Endothelial cell (in vitro differentiated cells): ENCODE measurements around the gene FAT2. TPM values are rescaled to one million over a fixed set of nuclear protein-coding genes. Genes with fewer than 3 reads are reported as not detected.

Source experiments
- DNase-seq: peaks from one replicate; pipeline ENCODE4 v3.0.0; 2021; ENCODE audit warnings: low spot score
- H3K27ac Mint-ChIP-seq: one replicate; pipeline ENCODE4 v1.8.0; 2021; ENCODE audit warnings: mixed read lengths, inconsistent platforms; ENCODE audit not compliant: unreplicated experiment
- H3K27me3 Mint-ChIP-seq: one replicate; pipeline ENCODE4 v1.8.0; 2021; ENCODE audit warnings: mild to moderate bottlenecking, moderate library complexity, mixed read lengths, inconsistent platforms; ENCODE audit not compliant: unreplicated experiment
- H3K36me3 Mint-ChIP-seq: one replicate; pipeline ENCODE4 v1.8.0; 2021; ENCODE audit warnings: mild to moderate bottlenecking, low read depth, mixed read lengths, inconsistent platforms; ENCODE audit not compliant: unreplicated experiment
- H3K4me1 Mint-ChIP-seq: one replicate; pipeline ENCODE4 v1.8.0; 2021; ENCODE audit warnings: mild to moderate bottlenecking, mixed read lengths, inconsistent platforms; ENCODE audit not compliant: unreplicated experiment
- H3K4me3 Mint-ChIP-seq: one replicate; pipeline ENCODE4 v1.8.0; 2021; ENCODE audit warnings: mild to moderate bottlenecking, mixed read lengths, inconsistent platforms; ENCODE audit not compliant: unreplicated experiment
- H3K9me3 Mint-ChIP-seq: one replicate; pipeline ENCODE4 v1.8.0; 2021; ENCODE audit warnings: mixed read lengths, inconsistent platforms; ENCODE audit not compliant: unreplicated experiment
- total RNA-seq: library from RNA; stranded (reverse); fragmentation: NEBNext Ultra II Directional; extraction: Animal tissue kit (Norgen Biotek cat#: 25700); gene quantifications from one replicate; pipeline ENCODE4 v1.2.1, GENCODE V29; 2021; ENCODE audit not compliant: unreplicated experiment
- TF ChIP-seq, protein P1 (sequence below): fragments of 200-600 bp; sonication (generic); IDR thresholded peaks from one replicate; pipeline ENCODE4 v1.5.0; 2021; ENCODE audit warnings: antibody characterized with exemption; ENCODE audit not compliant: unreplicated experiment

FAT2 gene
- total RNA-seq, 1 donor from 2014 or later, result 0.13 TPM

DNA sequence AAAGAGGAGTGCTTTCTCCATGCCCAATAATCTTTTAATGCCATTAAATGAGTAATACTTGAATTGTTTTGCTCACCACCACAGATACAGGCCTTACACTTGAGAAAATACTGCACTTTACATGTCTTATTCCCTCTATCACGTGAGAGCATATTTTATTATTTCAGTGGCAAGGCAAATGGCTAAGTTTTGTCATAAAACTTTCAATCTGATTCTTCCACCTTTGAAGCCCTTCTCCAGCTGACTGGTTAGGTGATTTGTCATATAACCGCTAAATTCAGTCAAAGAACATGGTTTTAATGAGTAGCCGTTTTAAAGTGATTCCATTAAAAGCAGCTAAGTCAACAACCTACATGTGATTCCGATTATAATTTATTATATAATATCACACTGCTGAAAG lies 43.8 kb downstream of the FAT2 start:
- Mint-ChIP-seq H3K9me3 (no peaks in the 10 kb centered on the region), H3K4me1 (no peaks in the 10 kb centered on the region), H3K36me3 (no peaks in the 10 kb centered on the region), H3K4me3 (no peak overlapping the region), H3K27ac (no peak overlapping the region), H3K27me3 (no peaks in the 10 kb centered on the region)
- DNase-seq, result no peak
- TF ChIP-seq, protein P1, sequence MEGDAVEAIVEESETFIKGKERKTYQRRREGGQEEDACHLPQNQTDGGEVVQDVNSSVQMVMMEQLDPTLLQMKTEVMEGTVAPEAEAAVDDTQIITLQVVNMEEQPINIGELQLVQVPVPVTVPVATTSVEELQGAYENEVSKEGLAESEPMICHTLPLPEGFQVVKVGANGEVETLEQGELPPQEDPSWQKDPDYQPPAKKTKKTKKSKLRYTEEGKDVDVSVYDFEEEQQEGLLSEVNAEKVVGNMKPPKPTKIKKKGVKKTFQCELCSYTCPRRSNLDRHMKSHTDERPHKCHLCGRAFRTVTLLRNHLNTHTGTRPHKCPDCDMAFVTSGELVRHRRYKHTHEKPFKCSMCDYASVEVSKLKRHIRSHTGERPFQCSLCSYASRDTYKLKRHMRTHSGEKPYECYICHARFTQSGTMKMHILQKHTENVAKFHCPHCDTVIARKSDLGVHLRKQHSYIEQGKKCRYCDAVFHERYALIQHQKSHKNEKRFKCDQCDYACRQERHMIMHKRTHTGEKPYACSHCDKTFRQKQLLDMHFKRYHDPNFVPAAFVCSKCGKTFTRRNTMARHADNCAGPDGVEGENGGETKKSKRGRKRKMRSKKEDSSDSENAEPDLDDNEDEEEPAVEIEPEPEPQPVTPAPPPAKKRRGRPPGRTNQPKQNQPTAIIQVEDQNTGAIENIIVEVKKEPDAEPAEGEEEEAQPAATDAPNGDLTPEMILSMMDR, result no peak

- no peak overlapping the region for H3K4me3 Mint-ChIP-seq
- no peak for DNase-seq
- no peaks in the 10 kb centered on the region for H3K36me3 Mint-ChIP-seq
- H3K9me3 Mint-ChIP-seq, result no peaks in the 10 kb centered on the region
- H3K27me3 Mint-ChIP-seq, result peaks cover 4% of the 10 kb centered on the region
- no peaks in the 10 kb centered on the region for H3K4me1 Mint-ChIP-seq
- TF ChIP-seq, protein P1, result no peak
- no peak overlapping the region for H3K27ac Mint-ChIP-seq
Measured at GRCh38 chr5:151541571-151541970, 49.6 kb downstream of the FAT2 start.

Other genes with a start within 250 kb of the FAT2 start
- not detected for gene SLC36A2, start 243.8 kb downstream of the FAT2 start, total RNA-seq
- 4.8 TPM for gene SLC36A1, start 143.7 kb downstream of the FAT2 start, total RNA-seq
- 1,214 TPM for gene SPARC, start 95.6 kb upstream of the FAT2 start, total RNA-seq
- gene ATOX1, start 167.3 kb upstream of the FAT2 start, total RNA-seq, result 106 TPM
- gene G3BP1, start 180.6 kb upstream of the FAT2 start, total RNA-seq, result 213 TPM